HG03025 (cell line): ENCODE data around the gene RPL7A.
"Not testable (repeated sequence)": the region's sequence is repeated elsewhere in the genome, so short reads cannot be mapped to it uniquely, and the experiment has no call there.

Source experiments
- ATAC-seq: cut with Tn5 transposase; IDR thresholded peaks from one replicate; pipeline ENCODE4 v1.9.1; 2021; ENCODE audit warnings: mild to moderate bottlenecking, moderate library complexity; ENCODE audit not compliant: unreplicated experiment, low FRiP score

RPL7A gene

DNA sequence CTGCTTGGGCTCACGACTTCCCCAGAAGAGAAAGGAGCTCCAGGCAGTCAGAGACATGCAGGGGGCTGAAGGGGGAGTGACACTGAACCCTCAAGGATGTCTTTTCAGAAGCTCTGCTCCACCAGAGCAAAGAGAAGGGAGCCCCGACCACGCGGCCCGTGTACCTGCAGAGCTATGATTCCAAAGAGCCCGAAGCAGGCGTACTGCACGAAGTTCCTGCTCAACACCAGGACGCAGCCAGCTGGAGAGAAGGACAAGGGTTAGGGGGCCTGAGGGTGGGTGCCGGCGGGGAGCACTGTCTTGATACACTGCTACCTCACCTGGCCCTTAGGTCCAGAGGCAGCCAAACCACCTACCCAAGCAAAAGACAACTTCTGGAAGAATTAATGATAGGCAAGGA lies 18.4 kb downstream of the RPL7A start:
- ATAC-seq = no peak

DNA sequence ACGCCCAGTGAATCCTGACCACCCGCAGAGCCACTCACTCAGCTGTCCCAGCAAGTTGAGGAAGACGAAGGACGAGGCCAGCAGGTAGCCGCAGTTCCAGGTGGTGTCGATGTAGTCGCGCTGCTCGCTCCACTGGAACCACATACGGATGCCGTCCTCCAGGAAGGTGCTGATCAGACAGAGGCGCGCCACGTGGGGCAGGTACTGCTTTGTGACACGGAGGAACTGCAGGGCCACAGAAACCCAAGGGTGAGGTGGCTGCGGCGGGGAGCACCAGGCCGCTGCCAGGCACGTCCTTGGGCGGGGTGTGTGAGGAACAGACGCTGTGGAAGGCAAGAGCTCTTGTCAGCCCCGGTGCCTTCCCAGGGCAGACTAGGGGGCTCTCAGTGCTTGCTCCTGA lies 19.2 kb downstream of the RPL7A start:
- ATAC-seq = no peak

DNA sequence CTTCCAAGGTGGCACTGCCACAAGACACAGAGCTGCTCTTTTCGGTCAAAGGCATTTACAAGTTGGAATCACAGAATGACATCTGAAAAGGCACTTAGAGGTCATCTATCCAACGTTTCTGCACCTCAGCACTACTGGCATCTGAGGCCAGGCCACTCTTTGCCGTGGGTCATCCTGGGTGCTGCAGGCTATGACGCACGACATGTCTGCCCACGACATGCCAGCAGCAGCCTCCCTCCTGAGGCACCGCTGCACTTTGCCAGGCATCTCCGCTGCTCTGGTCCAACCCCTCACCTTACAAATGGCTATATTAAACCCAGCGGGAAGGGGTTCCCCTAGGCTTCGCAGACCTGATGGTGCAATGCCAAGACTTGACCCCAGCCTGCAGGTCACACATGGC lies 19.8 kb downstream of the RPL7A start:
- ATAC-seq = no peak

DNA sequence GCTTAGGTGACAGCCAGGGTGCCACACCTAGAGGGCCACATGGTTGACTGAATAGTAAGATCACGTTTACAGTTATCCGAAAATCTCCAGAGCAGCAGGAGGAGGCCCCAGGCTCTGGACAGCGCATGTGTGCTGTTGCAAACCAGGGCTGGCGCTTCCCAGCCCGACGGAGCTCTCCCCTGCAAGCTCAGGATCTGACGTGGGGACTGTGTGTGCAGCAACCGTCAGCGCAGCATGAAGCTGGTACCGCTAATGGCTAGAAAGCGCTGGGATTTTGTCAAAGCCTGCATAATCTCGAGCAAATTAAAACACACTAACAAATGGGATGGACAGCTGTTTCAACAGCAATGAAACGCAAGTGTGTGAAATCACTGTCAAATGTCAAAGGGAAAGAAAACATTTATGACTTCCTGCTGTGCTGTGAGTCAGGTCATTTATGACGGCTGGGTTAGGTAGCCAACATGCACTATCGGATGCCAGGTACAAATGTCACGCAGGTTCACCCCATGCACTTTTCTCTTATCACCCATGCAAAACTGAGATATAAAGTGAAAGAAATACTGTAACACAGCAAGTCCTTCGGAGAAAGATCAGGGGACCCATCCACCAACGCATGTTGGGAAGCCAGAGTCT lies 20.3 kb downstream of the RPL7A start:
- no peak for ATAC-seq

DNA sequence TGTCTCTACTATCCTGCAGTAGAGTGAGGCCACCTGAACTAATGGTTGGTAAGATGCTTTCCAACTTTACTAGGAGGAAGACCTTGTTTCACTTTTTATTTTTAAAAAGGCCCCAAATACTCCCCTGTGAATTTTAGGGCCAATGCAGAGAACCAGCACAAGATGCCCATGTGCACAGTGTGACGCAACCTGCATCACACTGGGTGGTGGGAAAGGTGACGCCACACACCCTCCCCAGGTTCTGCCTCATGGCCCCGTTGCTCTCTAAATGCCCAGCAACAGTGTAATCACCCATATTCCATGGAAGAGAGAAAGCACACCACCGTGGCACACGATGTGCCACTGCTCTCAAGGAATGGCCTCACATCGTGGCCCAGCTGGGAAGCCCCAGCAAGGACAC lies 21.4 kb downstream of the RPL7A start:
- ATAC-seq = no peak

DNA sequence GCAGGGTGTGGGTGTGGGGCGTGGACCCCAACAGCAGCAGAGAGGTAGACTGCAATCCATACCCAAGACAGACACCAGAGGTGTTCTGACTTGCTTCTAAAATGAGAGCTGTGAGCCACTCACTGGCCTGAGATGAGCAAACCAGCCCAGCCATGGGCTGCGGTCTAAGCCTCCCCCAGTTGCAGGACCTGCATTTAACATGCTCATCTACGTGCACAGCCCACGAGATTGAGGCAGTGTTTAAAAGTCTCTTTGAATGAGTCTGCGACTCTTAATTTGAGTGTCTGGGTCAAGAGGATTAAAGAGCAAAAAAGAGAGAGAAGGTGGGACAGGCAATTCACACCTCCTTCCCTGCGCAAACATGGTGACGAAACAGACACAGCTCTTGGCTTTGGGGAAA lies 21.9 kb downstream of the RPL7A start:
- no peak for ATAC-seq

DNA sequence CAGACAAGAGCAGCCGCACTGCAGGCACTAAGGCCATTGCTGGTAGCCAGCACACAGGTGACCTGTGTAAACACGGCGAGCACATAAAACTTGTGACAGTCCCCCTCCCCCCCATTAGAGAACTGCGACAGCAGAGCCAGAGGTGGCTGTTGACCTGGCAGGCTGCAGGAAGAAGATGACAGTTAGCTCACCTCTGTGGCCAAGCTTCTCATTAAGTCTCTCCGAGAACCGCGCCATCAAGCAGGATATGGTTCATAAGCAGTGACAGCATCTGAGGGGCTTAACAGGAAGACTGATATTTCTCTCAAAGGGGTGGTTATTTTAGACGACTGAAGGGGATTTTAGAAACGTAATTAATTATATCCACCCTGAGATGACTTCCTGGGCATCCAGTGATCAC lies 22.7 kb downstream of the RPL7A start:
- no peak for ATAC-seq

DNA sequence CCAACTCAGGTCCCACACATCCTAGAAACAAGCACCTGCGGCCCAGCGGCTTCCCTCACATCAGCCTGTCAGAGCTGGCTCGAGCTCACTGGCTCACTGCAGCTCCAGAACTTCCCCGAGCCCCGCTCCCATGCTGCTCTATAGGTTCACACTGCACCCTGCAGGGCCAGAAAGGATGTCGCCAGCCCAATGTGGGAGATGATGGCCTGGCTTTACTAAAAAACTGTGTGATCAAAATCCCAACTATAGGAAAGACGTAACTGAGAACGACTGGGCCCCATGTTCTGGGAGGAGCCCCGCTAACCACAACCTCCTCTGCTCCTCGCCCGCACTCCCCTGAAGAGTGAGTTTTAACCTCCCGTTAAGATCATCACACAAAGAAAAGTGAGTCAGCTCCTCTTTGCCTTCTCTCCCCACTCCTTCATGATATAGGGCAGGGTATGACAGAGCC lies 23.3 kb downstream of the RPL7A start:
- ATAC-seq = no peak

DNA sequence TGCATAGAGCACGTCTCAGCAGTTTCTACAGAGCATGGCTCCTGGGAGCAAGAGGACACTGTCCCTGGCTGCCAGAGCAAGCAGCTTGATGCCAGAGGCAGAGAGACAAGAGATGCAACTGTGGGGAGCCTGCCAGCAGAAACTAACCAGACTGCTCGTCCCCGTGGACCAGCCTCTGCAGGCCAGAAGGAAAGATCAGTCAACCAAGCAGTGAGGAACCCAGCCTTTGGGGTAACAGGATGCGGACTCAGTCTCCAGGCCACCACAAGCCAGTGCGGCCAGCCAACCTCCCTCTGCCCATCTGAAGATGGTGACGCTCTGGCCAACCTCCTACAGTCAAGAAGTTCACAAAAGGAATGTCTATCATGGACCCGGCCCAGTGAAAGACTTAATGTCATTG lies 24.1 kb downstream of the RPL7A start:
- no peak for ATAC-seq

DNA sequence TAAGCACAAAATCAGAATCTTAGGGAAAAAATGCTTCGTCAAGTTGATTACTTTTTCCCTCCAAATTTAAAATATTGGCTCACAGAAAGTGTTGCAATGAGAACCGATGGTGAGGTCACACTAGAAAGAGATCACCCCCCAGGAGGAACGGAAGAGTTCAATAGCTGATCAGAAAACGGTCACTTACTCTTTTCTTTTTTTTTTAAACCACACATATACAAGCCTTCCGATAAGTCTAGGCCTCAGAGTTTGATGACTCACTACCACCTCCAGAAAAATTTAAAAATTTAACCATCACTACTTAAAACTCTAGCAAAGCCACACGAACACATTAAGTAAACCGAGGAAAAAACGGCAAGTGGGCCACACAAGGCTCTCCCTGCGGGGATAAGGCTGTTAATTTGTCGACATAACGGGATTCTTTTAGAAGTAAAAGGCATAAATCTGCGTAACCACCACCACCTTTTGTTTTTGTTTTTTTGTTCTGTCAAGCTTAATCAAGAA lies 26.6 kb downstream of the RPL7A start:
- no peak for ATAC-seq

DNA sequence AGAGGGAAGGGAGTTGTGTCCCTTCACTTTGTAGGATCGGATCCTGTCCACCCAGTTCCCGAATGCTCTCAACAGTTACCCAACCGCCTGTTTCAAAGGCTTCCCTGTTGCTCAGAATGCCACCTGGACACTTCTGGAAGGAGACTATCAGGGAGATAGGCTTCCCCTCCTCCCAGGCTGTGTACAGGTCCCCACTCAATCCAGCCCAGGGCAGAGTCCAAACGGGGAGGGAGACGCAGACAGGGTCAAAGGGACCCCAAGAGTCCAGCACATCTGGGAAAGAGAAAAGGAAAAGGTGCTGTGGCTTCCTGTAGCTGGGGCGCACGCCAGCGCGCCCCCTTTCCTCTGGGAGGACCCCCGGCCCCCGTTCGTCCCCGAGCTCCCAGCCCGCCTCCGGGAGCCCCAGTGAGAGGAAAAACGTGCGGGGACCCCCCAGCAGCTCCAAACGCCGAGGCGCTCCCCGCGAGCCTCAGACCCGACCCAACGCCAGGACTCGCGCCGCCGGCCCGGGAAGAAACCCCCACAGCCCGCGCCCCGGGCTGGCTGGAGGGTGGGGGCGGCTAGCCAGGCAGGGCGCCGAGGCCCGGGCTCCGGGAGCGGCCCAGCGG lies 27.2 kb downstream of the RPL7A start:
- ATAC-seq = peak; percentile 5

DNA sequence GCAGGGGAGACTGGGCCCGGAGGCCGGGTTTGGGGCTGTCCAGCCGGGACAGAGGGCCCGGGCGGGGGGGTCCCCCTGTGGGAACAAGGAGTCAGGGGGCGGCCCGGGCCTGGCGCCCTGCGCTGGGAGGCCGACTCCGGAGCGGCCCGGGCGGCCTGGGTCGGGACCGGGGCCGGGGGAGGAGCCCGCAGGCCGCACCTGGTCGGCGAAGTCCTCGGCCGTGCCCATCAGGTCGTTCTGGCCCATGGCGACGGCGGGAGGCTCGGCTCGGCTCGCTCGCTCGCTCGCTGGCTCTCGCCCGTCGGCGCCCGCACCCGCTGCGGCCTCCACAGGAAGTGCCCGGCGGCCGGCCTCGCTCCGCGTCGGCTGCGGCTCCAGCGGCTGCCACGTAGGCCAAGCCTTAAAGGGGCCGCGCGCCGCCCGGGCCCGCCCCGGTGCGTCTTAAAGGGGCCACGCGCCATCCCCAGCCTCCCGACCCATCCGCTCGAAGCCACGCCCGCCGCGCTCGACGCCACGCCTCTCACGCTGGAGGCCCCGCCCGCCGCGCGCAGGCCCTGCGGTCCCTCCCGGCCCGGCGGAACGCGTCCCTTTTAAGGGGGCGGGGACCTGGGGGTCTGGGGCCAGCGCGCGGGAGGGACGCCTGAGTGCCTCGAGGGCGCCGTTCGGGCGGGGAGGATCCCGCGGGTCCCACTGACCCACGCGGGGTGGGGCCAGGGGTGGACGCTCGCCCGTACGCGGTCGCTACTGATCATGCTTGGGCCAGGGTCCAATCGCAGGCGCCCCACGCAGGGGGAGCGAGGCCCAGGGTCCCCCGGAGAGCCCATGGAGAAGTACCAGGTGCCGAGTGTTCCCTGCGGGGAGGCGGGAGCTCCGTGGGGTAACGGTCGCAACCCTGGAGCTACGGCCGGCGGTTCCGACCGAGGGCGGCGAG lies 28.0 kb downstream of the RPL7A start, which contains the start of the genes STKLD1 and SURF4:
Gene STKLD1, plus strand, starts transcription at position 643 of the 931 bp plus-strand sequence. Its CDS starts 108 bp downstream, at position 751.
Gene SURF4, minus strand, starts transcription at position 337 of the 931 bp plus-strand sequence. Its CDS starts 91 bp downstream, at position 246.
- ATAC-seq = peak; percentile 80

DNA sequence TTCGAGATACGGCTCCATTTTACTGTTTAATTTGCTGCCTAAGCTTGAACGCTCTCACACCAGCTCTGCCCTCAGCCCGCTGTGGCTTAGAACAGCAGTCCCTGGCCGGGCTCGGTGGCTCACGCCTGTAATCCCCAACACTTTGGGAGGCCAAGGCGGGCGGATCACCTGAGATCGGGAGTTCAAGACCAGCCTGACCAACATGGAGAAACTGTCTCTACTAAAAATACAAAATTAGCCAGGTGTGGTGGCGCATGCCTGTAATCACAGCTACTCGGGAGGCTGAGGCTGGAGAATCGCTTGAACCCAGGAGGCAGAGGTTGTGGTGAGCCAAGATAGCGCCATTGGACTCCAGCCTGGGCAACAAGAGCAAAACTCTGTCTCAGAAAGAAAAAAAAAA lies 29.3 kb downstream of the RPL7A start:
- ATAC-seq = not testable (repeated sequence)

DNA sequence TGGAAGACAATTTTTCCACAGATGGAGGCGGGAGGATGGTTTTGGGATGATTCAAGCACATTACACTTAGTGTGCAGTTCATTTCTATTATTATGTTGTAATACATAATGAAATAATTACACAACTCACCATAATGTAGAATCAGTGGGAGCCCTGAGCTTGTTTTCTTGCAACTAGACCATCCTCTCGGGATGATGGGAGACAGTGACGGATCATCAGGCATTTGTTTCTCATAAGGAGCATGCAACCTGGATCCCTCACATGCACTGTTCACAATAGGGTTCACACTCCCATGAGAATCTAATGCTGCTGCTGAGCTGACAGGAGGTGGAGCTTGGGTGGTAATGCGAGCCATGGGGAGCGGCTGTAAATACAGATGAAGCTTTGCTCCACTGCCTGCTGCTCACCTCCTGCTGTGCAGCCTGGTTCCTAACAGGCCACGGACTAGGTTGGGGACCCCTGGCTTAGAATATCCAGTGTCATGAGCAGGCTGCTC lies 29.8 kb downstream of the RPL7A start:
- no peak for ATAC-seq

DNA sequence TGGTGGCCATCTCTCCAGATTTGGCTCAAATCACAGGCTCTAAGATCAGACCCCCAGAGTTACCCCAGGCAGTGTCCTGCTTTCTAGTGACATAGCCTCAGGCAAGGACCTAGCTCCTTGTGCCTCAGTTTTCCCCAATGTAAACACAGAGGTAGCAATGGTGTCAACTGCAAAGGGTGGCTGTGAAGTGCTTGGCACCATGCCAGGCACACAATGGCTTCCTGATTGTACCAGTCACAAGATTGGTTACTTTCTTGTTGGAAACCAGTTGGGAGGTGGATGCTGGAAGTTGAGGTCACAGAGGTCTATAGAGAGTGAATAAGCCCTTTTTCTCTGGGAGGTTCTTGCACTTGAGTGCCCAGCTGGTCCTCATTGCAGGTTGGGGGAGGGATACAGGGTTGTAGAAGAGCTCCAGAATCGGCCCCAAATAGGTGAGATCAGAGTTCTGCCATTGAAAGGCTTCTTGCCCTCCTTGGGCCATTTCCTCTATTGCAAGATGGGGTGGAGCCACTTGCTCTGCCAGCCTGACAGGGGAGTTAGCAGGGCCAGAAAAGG lies 30.5 kb downstream of the RPL7A start:
- ATAC-seq = no peak

DNA sequence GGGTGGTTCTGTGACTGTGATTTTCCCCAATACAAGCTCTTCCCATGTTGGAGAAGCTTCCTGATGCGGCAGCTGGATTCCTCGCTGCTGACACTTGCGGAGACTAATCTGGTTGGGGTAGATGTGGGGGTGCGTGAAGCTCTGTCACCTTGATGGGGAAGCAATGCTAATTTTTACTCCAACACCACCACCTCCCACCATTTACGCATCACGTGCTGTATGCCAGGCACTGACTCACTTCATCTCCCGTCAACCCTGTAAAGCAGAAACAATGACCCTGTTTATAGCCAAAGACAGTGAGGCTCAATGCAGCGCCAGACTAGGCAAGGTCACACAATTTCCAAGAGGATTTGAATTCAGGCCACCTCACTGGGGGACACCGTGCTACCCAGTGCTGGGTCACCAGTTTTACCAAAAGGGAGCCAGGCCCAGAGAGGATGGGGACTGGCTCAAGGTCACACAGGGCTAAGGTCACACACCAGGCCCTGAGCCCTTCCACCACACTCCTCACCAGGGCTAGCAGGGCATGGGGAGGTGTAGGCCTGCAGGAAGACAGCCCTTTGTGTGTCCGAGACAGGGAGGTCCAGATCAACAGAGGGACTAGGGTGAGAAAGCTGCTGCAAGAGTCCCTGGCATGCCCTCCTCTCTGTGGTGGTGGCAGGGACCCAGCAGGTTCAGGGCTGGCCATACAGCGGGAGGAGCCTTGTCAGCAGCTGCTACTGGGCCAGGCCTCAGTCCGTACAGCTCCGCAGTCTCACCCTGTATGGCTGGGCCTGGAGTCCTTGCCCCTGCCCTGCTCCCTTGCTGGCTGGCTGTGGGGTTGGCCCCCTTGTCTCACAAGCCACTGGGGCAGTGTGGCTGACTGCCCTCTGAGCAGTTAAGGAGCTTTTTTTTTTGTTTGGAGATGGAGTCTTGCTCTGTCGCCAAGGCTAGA lies 31.4 kb downstream of the RPL7A start:
- no peak for ATAC-seq

DNA sequence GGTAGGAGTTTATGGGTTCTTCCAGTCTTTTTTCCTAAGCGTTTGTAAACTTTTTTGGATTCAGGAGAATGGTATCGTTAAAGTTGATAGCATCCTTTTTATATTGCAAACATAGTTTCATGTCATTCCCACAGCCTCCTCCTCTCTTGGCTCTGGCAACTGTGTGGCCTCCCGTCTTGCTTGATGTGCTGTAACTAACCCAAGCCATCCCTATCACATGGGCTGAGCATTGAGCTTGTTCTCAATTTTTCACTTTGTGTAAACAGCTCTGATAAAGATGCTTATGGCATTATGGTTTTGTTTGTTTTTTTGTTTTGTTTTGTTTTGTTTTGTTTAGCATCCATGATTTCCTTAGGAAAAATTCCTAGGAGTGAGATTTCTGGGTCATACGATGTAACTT lies 32.7 kb downstream of the RPL7A start:
- ATAC-seq = no peak

DNA sequence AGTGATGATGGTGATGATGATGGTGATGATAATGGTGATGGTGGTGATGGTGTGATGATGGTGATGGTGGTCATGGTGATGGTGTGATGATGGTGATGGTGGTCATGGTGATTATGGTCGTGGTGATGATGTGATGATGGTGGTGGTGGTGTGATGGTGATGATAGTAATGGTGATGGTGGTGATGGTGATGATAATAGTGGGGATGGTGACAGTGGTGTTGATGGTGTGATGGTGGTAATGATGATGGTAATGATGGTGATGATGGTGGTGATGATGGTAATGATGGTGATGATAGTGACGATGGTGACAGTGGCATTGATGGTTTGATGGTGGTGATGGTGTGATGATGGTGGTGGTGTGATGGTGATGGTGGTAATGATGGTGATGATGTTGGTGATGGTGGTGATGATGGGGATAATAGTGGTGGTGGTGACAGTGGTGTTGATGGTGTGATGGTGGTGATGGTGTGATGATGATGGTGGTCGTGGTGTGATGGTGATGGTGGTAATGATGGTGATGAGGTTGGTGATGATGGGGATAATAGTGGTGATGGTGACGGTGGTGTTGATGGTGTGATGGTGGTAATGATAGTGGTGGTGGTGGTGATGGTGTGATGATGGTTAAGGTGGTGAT lies 34.6 kb downstream of the RPL7A start:
- ATAC-seq = no peak

DNA sequence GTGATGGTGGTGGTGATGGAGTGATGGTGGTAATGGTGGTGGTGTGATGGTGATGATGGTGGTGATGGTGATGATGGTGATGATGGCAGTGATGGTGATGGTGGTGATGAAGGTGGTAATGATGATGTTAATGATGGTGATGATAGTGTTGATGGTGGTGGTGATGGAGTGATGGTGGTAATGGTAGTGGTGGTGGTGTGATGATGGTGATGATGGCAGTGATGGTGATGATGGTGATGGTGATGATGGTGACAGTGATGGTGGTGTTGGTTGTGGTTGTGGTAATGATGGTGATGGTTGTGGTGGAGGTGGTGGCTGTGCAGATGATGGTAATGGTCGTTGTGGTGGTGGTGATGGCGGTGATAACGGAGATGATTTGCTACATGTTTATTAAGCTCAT lies 35.4 kb downstream of the RPL7A start:
- no peak for ATAC-seq
